Measurements from ENCODE around the gene ZFYVE28.
A peak's percentile ranks its signal among the peaks of the same experiment; 100 is the strongest.
"Not testable (repeated sequence)": the region's sequence is repeated elsewhere in the genome, so short reads cannot be mapped to it uniquely, and the experiment has no call there.

The ZFYVE28 gene

DNA sequence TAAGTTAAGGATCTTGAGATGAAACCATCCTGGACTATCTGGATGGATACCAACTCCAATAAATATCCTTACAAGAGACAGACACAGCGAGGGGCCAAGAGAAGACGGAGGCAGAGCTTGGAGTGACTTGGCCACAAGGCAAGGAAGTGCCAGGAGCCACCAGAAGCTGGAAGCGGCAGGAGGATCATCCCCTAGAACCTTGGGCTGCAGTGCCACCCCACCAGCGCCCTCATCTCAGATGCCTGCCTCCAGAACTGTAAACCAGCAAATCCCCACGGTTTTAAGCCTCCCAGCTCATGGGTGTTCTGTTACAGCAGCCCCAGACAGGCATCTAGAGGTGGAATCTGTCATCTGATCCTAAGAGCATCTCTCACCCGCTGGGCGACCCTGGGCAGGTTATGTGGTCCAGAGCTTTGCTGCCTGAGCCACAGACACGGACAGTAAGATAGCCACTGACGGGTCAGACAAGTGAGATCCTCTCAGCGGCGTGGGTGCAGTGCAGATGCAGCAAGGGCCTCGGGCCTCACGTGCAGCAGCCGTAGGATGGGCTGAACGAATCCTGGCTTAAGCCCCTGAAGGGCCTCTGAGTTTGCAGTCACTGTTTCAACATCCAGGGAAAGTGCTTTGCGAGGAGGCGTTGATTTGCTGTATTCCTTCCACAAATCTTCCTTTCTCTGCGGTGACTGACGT is 131.4 kb downstream of the ZFYVE28 start:
- DNase-seq (ENCODE audit: low spot score), result no peak

DNA sequence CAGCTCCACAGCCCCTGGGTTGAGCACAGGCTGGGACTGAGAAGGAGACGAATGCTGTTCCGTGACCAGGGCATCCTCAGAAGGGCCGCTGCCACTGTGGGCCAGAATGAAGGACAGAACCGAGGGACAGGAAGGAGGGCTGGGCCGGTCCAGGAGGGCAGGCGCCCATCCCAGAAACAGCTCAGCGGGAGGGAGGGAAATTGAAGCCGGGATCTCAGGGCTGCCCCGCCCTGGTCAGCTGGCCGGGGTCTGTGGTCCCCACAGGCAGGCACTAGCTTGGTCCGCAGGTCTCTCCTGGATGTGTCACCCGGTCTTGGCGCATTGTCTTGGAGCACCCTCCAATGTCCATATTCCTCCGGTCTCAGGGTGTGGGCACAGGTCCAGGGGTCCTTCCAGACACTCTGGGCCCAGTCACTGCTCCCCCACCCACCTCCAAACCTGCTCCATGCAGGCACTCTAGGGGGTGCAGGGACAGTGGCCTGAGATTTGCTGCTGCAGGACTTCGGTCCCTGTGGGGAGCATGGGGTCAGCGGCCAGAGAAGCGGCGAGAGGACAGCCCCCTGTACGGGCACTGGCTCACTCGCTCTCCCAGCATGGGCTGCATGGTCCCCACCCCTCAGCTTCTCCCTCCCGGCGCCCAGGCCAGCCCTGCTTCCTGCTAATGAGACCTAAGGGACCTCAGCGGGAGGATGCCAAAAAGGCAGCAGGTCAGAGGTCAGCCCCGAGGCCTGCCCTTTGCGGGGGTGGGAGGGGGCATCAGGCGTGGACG is 132.6 kb downstream of the ZFYVE28 start:
- DNase-seq (ENCODE audit: low spot score), result no peak

GRCh38 chr4:2284934-2285612 is 133.4 kb downstream of the ZFYVE28 start:
- no peak for DNase-seq (ENCODE audit: low spot score)

GRCh38 chr4:2284161-2284933 is 134.1 kb downstream of the ZFYVE28 start:
- no peak for DNase-seq (ENCODE audit: low spot score)

- DNase-seq (ENCODE audit: low spot score), result no peak
These were observed 135.2 kb downstream of the ZFYVE28 start for GRCh38 chr4:2283199-2283711.

GRCh38 chr4:2281575-2282343 is 136.7 kb downstream of the ZFYVE28 start:
- no peak for DNase-seq (ENCODE audit: low spot score)

DNA sequence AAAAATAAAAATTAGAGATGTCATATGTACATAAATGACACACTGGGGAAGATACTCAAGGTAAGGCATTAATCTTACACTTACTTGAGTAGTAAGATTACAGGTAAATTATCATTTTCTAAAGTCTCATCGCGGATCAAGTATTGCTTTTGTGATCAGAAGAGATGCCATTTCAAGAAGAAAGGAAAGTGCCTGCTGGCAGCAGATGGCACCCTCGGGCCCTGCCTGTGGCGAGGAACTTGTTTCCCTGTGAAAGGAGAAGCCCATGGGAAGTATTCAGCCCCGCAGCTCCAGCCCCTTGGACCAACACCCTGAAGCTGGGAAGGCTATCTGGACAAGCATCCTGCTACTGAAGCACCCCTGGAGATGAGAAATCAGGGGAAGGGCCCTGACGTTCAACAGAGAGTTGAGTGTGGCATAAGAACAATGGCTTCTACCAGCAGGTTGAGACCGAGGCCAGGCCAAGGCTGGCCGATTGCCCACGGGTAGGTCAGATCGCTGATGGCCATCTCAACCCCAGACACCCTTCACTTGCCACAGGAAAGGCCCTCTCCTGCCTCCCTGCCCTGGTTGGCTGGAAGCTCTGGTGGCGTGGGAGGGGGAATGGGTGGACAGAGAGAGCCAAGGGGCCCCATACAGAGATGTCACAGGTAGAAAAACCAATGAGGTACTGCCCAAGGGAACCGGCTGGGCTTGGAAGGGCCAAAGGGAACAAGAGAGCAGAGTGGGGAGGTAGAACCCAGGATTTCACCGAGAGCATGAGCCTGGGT is 137.7 kb downstream of the ZFYVE28 start:
- DNase-seq (ENCODE audit: low spot score), result peak; percentile 58

GRCh38 chr4:2277956-2278355 is 140.5 kb downstream of the ZFYVE28 start:
- no peak for DNase-seq (ENCODE audit: low spot score)

DNA sequence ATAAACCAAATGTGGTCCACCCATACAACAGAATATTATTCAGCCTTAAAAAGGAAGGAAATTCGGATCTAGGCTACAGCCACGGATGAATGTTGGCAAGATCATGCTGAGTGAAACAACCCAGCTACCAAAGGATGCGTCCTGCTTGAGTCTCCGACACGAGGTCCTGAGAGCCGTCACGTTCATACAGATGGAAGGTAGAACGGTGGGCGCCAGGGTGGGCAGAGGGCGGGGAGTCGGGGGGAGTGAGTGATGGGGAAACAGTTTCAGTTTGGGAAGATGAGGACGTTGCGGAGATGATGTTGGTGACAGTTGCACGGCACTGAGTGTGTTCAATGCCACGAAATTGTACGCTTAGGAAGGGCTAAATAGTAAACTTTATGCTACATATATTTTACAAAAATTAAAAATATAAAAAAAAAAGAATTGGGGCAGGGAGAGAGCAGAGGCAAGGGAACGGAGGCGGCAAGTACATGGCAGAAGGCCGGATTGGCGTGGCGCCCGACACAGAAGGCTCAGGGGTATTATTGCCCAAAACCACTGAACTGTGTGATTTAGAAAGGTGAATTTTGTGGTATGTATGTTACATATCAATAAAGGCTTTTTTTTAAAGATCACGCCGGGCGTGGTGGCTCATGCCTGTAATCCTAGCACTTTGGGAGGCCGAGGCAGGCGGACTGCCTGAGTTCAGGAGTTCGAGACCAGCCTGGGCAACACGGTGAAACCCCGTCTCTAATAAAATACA is 141.7 kb downstream of the ZFYVE28 start:
- DNase-seq (ENCODE audit: low spot score), result no peak

DNA sequence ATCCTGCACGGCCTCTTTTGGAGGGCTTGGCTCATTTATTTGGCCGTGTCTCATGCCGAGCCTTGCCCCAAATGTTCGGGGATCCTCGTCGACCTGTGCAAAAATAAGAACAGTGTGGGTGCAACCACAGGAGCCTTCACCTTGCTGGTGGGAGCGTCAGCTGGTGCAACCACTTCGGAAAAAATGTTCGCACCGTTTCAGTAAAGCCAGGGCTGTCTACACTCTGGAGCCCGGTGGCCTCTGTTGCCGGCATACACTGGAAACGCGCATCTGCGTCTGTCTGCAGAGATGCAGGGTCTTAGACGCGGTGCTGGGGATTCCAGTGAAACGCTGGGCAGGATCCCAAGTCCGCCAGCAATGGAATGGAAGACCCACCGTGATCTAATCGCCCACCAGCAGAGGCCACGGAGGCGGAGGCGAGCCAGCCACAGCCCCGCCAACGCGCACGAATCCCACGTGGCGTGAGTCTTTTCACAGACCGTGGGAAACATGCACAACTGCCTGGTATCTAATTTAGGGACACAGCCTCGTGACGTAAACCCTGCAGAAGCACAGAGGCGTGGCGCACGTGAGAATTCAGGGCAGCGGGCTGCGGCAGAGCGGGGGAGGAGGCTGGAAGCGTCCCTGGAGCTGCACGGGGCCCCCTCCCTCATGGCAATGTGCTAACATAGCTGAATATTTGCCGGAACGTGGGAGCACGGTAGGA is 142.7 kb downstream of the ZFYVE28 start:
- DNase-seq (ENCODE audit: low spot score), result no peak

- not testable (repeated sequence) for DNase-seq (ENCODE audit: low spot score)
These were observed 143.4 kb downstream of the ZFYVE28 start for GRCh38 chr4:2275044-2275397.

DNA sequence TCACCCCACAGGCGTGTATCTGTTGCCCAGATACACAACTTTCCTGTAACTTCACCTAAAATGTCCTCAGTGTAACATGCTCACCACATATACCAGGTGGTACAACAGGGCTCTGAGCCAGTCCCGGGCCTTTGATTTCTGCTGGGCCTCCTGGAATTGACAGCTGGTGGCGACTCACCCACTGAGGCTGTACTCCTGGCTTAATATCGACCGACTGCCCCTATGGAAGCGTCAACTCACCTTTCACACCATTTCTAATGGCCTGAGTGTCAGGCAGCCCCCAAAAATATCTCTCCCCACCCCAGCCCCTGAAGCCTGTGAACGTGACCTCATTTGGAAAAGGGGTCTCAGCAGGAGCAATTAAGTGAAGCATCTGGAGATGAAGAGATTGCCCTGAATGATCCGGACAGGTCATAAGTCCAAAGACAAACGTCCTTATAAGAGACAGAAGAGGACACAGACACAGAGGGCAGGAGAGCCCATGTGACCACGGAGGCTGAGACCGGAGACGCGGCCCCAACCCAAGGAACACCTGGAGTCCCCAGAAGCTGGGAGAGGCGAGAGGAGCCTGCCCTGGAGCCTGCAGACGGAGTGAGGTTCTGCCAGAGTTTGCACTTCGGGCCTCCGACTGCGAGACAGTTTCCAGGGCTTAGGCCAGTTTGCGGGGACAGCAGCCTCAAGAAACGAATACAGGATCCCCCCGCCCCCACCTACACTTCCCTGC is 144.0 kb downstream of the ZFYVE28 start:
- DNase-seq (ENCODE audit: low spot score), result no peak

- DNase-seq (ENCODE audit: low spot score), result no peak
These were observed 144.7 kb downstream of the ZFYVE28 start for GRCh38 chr4:2273657-2274319.

DNA sequence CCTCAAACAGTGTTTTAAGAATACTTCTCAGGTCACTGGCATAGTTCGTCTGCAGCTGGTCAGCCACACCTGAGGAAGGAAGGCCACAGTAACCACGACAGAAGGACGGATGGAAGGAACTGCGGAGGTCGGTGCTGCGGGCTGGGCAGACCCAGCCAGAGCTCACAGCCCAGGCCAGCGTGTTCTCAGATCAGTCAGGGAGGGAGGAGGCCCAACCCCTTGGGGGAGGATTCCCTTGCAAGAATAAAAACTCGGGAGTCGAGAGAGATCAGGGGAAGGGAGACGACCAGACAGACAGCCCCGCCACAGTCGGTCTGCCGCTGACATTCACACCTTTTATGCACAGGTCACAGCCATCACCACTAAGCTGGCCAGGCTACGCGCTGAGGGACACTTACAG is 145.2 kb downstream of the ZFYVE28 start:
- no peak for DNase-seq (ENCODE audit: low spot score)

DNA sequence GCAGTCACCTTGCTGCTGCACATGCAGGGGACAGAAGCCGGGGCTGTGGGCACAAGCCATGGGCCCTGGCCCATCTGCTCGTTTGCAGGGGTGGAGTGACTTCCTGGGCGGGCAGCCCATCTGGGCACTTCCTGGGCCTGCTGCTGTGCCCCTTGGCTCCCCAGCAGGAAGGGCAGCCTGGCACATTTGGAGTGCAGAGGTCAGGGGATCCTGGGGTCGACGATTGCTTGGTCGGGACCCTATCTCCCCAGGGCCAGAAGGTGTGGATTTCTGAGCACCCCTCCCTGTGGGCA is 145.7 kb downstream of the ZFYVE28 start:
- no peak for DNase-seq (ENCODE audit: low spot score)

DNA sequence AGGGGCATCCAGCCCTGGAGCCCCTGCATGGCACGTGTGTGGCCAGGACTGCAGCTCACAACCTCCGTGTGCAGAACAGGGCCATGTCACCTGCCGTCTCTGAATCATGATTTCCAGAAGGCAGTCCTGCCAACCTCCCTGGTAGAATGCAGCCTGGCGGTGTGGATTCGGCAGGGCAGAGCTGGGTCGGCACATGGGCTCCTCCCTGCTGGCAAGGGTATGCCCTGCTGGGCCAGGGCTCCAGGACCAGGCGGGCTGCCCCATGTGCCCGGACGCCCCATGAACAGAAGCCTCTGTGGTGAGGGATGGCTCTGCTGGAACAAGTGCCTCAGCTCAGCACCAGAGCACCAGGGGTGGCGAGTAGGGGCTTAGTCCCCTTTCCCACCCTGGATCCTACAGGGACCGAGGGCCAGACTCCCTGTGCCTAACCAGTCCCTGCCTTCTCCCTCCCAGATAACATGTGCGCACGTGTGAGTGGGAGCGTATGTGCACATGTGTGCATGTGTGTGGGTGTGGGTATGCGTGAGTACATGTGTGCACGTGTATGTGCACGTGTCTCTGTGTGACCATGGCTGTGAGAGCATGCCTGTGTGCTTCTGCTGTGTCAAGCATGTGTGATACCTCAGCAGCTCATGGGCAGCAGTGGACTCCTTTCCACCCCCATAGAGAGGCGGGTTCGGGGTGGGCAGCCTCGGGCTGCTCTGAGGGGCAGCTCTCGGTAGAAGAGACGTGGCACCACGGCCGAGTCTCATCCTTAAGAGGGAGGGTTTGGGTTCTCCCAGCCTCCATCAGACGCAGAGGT is 146.2 kb downstream of the ZFYVE28 start:
- DNase-seq (ENCODE audit: low spot score), result no peak

- DNase-seq (ENCODE audit: low spot score), result no peak
These were observed 147.0 kb downstream of the ZFYVE28 start for GRCh38 chr4:2271279-2272025.
